GM18519 (cell line): Measurements from ENCODE around the gene GSTM1.
"Not testable (repeated sequence)": the region's sequence is repeated elsewhere in the genome, so short reads cannot be mapped to it uniquely, and the experiment has no call there.

Experiments used
- ATAC-seq: cut with Tn5 transposase; IDR thresholded peaks from one replicate; pipeline ENCODE4 v1.9.1; 2021; ENCODE audit warnings: mild to moderate bottlenecking, moderate library complexity; ENCODE audit not compliant: unreplicated experiment, low FRiP score

The GSTM1 gene

DNA sequence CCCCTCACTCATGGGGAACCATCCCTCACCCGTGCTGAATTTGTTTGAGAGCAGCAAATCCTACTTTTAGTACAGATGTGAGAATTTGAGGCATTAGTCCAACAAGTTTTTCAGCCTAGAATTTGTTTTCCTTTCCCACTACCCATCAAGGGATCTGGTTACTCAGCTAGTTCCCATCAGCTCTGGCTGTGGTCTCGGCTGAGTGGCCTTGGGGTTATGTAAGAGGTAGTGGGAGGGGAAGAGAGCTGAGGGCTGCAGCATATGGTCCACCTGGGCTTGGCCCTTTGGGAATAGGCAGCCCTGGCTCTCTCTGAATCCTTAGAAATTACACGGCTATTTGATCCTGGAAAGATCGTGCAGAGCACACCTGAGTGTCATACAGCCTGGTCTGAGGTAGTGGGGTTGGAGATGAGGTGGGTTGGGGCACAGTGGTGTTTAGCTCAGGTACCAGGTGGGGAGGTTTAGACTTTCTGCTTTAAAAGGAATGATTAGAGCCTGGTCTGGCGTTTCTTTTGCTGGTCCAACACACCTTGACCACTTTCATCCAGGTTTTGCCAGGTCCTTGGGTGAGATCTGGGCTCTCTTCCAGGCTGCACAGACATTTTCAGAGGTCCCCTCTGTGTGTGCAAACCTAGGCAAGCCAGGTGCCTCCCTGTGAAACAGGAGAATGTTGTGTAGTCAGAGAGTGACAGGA lies 27.5 kb upstream of the GSTM1 start:
- ATAC-seq = no peak

GRCh38 chr1:109660691-109661026 lies 27.0 kb upstream of the GSTM1 start:
- not testable (repeated sequence) for ATAC-seq

- ATAC-seq = no peak
Observed at GRCh38 chr1:109661391-109661790, 26.2 kb upstream of the GSTM1 start.

- no peak for ATAC-seq
Observed at GRCh38 chr1:109664671-109665070, 22.9 kb upstream of the GSTM1 start.

DNA sequence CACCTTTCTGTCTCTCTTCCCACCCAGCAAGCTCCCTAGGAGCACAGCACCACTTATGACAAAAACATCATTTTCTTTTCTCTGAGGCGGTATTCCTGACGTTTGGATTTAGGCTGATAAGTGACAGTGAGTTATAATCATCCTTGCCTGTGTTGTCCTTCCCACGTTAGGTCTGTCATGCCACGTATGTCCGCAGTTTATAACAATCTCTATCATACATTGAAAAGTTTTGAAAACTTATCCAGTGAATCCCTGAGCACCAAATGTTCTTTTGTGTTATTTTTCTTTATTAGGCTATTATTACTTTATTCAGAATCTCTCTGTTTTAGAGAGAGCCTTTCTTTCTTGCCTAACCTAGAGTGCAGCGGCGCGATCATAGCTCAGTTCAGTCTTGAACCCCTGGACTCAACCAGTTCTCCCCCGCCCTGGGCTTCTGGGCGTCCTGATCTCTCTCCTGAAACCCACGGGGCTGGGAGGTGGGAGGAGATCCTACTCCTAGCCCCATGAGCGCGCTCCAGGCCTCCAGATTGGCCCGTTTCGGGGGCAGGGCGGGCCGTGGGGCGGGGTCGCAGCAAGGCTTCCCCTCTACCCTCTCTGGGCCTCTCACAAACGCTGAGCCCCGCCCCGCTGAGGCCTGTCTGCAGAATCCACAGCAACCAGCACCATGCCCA lies 20.0 kb upstream of the GSTM1 start, which contains the start of gene GSTM2:
Gene GSTM2, plus strand, starts transcription at position 606 of the 671 bp plus-strand sequence. Its CDS starts 59 bp downstream, at position 665.
- peak; percentile 81 for ATAC-seq

- ATAC-seq = no peak
Observed at GRCh38 chr1:109668123-109668775, 19.4 kb upstream of the GSTM1 start.

DNA sequence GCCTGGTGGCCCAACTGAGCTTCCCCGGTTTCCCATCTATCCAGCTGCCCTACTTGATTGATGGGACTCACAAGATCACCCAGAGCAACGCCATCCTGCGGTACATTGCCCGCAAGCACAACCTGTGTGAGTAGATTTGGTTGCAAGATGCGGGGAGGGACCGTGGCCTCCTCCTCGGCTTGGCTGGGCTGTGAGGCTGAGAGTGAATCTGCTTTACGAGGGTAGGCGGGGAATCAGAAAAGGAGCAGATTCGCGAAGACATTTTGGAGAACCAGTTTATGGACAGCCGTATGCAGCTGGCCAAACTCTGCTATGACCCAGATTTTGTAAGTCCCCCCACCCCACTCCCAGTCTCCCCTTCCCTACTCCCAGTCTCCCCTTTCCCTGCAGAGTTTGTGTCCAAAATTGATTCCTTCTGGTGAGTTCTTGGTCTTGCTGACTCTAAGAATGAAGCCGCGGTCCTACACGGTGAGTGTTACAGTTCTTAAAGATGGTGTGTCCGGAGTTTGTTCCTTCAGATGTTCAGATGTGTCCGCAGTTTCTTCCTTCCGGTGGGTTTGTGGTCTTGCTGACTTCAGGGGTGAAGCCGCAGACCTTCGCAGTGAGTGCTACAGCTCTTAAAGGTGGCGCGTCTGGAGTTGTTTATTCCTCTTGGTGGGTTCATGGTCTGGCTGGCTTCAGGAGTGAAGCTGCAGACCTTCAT lies 18.2 kb upstream of the GSTM1 start:
- ATAC-seq = no peak

- not testable (repeated sequence) for ATAC-seq
Observed at GRCh38 chr1:109669949-109670302, 17.7 kb upstream of the GSTM1 start.

DNA sequence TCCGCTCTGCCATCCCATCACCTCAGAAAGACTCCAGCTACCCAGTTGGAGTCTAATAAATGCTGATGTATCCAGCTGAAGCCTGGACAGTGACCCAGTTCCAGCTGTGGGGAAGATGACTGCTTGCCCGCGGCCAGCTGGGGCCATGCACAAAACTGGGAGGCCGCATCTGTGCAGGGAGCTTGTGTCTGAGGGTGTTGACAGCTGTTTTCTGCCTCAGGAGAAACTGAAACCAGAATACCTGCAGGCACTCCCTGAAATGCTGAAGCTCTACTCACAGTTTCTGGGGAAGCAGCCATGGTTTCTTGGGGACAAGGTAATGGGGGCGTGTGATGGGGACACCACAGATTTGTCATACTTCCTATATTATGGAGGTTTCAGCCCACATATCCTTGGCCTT lies 16.6 kb upstream of the GSTM1 start:
- no peak for ATAC-seq

- not testable (repeated sequence) for ATAC-seq
Observed at GRCh38 chr1:109673861-109674260, 13.8 kb upstream of the GSTM1 start.

DNA sequence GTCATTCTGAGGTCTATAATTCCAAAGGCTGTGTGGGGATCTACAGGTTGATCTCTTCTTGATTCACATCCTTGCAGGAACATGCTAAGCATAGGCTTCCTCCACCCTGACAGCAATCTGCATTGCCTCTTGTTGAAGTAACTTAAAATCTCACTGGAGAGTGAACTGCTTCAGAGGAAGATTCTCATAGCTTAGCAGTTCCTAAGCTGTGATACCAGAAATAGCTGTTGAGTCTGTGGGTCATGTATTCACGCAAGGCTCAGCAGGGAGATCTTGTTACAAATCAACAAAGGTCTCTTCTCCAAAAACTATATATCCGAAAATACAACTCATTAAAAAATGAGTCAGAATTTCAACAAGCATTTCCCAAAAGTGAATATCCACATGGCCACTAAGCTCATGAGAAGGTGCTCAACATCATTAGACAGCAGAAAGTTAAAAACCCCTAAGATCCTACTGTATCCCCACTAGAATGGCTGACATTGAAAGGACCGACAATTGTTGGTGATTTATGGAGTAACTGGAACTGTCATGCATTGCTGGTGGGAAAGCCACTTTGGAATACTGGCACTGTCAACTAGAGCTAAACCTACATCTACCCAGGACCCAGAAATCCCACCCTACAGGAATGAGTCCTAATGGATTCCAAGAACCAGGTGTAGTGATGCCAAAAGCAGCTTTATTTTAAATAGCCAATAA lies 10.8 kb upstream of the GSTM1 start:
- not testable (repeated sequence) for ATAC-seq

GRCh38 chr1:109677459-109677858 lies 10.2 kb upstream of the GSTM1 start:
- ATAC-seq = no peak

GRCh38 chr1:109678637-109679036 lies 9.0 kb upstream of the GSTM1 start:
- not testable (repeated sequence) for ATAC-seq

DNA sequence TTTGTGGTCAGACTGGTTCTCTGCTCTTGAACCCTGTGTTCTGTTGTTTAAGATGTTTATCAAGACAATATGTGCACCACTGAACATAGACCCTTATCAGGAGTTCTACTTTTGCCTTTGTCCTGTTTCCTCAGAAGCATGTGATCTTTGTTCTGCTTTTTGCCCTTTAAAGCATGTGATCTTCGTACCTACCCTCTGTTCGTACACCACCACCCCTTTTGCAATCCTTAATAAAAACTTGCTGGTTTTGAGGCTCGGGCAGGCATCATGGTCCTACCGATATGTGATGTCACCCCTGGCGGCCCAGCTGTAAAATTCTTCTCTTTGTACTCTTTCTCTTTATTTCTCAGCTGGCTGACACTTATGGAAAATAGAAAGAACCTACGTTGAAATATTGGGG lies 2.8 kb upstream of the GSTM1 start:
- ATAC-seq = not testable (repeated sequence)

DNA sequence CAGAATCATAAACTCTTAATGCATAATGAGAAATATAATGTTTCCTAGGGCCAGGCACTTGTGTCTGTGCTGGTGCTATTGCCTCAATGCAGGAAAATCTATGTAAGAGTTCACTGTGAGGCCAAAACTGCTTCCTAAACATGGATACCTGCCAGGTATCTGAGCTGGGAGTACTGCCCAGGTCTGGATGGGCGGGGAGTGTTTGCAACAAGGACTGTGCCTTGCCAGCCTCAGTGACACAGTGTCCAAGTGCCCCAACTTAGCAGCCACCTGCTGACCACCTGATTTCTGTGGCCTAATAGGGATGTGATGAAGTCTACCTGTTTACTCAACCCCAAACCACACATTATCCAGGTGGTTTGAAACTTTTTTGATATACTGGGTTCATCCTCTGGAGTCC lies 2.2 kb upstream of the GSTM1 start:
- ATAC-seq = not testable (repeated sequence)

- ATAC-seq = not testable (repeated sequence)
Observed at GRCh38 chr1:109685890-109686289, 1.7 kb upstream of the GSTM1 start.

DNA sequence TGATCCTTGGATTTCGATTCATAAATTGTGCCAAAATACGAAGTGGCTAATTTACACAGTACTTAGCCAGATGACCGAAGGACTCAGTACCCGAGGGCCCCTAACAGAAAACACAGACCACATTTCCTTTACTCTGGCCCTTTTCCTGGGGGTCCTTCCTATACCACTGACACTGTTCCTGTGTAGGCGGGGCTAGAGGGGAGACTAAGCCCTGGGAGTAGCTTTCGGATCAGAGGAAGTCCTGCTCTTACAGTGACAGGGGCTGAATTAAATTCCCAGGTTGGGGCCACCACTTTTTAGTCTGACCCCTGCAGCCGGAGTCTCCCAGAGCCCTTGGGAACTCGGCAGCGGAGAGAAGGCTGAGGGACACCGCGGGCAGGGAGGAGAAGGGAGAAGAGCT lies 508 bp upstream of the GSTM1 start:
- not testable (repeated sequence) for ATAC-seq

GRCh38 chr1:109689844-109690405 lies 2.3 kb downstream of the GSTM1 start:
- ATAC-seq = no peak

DNA sequence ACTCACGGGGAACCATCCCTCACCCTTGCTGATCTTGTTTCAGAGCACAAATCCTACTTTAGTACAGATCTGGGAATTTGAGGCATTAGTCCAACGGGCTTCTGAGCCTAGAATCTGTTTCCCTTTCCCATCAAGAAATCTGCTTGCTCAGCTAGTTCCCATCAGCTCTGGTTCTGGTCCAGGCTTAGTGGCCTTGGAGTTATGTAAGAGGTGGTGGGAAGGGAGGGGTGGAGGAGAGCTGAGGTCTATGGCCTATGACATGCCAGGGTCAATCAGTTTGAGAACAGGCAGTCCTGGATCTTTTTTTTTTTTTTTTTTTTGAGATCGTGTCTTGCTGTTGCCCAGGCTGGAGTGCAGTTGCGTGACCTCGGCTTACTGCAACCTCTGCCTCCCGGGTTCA lies 4.1 kb downstream of the GSTM1 start:
- no peak for ATAC-seq

- not testable (repeated sequence) for ATAC-seq
Observed at GRCh38 chr1:109694400-109694799, 6.8 kb downstream of the GSTM1 start.
